22Rv1 (cell line): Measurements from ENCODE around the gene STUB1.

Experiments used
- H3K27ac ChIP-seq: fragments of 450-650 bp; 2 replicates; pipeline ENCODE4 v1.5.1; 2017
- ZFX ChIP-seq: fragments of 450-650 bp; IDR thresholded peaks from 2 replicates; pipeline ENCODE4 v1.6.1; 2017; ENCODE audit warnings: antibody characterized with exemption, borderline replicate concordance
- TF ChIP-seq, protein P1 (sequence below): fragments of 450-650 bp; IDR thresholded peaks from 2 replicates; pipeline ENCODE4 v1.5.1; 2017; ENCODE audit warnings: mild to moderate bottlenecking

STUB1 gene

DNA sequence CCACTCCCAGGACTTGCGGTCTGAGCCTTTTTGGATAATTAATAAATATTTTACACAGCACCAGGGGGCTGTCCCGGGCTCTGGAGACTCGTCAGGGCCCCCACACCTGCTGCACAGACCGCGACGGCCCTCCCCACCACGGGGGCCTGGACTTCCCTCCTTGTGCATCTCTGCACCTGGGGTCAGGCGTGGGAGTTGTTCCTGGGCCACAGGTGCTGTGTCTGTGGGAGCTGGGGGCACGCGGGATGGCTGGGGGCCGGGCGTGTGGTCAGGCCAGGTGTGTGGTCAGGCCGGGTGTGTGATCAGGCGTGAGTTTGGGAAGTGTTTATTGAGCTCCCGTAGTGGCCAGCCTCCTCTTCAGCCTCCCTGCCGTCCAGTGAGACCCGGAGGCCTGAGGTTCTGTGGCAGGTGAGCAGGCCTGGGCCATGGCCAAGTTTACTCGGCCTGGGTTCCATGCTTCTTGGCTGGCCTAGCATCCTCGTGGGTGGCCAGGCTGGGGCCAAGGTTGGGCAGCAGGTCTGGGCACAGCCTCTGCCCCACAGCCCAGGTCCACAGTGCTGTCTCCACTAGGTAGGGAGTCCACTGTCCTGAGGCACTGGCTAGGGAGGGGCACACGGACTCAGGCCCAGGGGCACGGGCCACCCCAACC, 1.9 kb upstream of the STUB1 start:
- peak overlapping the region; percentile 98 for H3K27ac ChIP-seq
- TF ChIP-seq ZFX = no peak
- TF ChIP-seq, protein P1, sequence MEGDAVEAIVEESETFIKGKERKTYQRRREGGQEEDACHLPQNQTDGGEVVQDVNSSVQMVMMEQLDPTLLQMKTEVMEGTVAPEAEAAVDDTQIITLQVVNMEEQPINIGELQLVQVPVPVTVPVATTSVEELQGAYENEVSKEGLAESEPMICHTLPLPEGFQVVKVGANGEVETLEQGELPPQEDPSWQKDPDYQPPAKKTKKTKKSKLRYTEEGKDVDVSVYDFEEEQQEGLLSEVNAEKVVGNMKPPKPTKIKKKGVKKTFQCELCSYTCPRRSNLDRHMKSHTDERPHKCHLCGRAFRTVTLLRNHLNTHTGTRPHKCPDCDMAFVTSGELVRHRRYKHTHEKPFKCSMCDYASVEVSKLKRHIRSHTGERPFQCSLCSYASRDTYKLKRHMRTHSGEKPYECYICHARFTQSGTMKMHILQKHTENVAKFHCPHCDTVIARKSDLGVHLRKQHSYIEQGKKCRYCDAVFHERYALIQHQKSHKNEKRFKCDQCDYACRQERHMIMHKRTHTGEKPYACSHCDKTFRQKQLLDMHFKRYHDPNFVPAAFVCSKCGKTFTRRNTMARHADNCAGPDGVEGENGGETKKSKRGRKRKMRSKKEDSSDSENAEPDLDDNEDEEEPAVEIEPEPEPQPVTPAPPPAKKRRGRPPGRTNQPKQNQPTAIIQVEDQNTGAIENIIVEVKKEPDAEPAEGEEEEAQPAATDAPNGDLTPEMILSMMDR = no peak

DNA sequence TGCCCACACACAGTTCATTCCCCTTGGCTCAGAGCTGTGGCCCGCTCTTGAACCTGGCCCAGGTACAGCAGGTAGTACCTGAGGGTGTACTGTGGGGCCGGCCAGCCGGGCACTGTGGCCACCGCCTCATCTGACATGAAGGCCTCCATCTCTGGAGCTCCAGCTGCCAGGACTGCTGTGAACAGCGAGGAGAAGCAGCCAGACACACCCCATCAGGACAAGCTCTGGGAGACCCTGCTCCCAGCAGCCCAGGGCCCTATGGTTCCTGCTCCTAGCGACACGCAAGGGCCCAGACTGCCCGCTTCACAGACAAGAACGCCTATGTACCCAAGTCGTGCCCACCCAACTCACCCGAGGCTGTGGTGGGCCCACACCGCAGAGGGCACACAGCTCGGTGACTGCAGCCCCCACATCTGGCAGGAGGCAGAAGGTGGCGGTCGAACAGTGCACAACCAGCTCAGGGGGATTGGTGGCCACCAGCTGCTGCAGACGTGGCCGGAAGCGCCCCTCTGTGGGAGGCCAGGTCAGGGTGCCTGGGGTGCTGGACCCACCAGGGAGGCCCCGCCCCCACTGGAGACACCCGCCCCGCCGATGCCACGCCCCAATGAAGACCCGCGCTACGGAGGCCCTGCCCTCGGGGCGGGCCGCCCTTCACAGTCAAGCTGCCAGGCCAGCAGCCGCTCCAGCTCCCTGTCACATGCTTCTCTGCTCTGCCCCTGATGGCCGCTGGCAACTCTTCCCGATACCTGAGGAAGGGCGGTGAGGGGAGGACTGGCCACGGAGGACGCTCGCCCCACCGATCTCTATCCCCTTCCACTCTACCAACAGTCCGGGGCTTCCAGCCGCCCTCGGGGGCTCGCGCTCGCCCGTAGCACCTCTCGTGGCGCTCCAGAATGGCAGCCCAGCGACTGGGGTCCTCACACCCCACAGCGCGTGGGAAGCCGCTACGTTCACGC, 1.1 kb upstream of the STUB1 start:
- peak overlapping the region; percentile 98 for H3K27ac ChIP-seq
- TF ChIP-seq, protein P1 = no peak
- no peak for TF ChIP-seq ZFX

DNA sequence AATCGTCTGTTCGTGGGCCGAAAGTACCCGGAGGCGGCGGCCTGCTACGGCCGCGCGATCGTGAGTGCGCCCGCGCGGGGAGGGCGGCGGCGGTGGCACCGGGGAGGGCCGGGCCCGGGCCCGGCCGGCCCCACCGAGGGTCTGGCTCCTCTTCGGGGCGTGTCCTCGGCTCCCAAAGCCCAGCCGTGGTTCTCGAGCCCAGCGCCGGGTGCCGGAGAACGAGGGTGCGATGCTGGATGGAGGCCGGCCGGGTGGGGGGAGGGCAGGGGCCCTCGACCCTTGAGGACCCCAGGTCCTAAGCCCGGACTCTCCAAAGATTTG, 375 bp downstream of the STUB1 start:
- peak overlapping the region; percentile 98 for H3K27ac ChIP-seq
- TF ChIP-seq ZFX = no peak
- TF ChIP-seq, protein P1 = no peak

DNA sequence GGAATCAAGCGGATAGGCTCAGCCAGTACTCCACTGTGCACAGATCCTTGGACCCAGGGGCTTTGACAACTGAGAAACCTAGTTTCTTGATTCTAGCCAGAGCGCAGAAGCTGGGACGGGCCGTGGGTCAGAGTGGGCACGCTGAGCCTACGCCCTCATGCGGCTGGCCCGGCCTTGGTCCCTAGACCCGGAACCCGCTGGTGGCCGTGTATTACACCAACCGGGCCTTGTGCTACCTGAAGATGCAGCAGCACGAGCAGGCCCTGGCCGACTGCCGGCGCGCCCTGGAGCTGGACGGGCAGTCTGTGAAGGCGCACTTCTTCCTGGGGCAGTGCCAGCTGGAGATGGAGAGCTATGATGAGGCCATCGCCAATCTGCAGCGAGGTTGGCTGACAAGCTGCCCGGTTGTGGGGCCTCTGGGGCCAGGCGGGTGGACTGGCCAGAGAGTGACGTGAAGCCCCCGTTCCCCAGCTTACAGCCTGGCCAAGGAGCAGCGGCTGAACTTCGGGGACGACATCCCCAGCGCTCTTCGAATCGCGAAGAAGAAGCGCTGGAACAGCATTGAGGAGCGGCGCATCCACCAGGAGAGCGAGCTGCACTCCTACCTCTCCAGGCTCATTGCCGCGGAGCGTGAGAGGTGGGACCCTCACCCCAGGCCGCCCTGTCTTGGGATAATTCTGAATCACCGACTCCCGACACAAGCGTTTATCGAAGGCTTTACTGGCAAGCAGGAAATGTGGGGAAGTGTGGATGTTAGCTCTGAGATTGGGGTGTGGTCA, 946 bp downstream of the STUB1 start:
- TF ChIP-seq, protein P1 = peak; percentile 34
- no peak for TF ChIP-seq ZFX
- H3K27ac ChIP-seq = peak overlapping the region; percentile 98

DNA sequence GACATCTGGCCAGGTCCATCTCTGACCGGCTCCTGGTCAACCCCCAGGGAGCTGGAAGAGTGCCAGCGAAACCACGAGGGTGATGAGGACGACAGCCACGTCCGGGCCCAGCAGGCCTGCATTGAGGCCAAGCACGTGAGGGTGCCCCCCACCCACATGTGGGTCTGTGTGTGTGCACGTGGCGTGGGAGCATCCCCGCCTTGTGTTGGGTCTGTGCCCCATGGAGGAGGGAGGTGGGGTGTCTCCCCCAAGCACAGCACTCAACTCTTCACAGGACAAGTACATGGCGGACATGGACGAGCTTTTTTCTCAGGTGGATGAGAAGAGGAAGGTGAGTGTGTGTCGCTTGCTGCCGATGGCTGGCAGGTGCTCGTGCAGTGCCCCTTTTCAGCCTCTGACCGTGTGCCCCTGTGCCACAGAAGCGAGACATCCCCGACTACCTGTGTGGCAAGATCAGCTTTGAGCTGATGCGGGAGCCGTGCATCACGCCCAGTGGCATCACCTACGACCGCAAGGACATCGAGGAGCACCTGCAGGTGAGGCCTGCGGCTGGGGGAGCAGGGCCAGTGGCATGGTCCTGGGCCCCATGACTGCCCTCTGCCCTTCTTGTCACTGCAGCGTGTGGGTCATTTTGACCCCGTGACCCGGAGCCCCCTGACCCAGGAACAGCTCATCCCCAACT, 1.7 kb downstream of the STUB1 start:
- no peak for TF ChIP-seq ZFX
- TF ChIP-seq, protein P1 = no peak
- peak overlapping the region; percentile 98 for H3K27ac ChIP-seq

DNA sequence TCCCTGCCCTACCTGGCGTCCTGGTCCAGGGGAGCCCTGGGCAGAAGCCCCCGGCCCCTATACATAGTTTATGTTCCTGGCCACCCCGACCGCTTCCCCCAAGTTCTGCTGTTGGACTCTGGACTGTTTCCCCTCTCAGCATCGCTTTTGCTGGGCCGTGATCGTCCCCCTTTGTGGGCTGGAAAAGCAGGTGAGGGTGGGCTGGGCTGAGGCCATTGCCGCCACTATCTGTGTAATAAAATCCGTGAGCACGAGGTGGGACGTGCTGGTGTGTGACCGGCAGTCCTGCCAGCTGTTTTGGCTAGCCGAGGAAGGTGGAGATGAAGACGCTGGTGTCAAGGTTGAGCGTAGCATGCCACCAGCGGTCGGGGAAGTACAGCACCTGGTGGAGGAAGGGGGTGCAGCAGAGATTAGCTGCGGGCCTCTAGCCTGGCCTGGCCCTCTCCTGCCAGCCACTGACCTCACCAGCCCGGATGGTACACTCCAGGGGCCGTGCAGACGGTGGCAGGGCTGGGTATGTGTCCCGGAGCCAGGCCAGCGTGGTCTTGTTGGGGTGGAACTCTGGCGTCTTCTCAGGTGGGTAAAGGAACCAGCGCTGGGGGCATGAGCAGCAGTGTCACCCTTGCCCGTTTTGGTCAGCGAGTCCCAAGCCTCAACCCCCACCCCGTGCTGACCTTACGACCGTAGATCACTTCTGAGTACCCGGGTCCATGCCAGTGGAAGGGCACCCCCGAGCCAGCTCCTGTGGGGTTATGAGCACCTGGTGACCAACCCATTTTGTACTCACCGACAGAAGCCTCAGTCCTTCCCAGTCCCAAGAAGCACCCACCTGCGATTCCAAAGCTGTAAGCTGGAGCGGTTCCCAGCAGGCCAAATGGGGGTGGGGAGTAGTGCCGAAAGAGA, 2.5 kb downstream of the STUB1 start:
- TF ChIP-seq ZFX = no peak
- TF ChIP-seq, protein P1 = no peak
- peak overlapping the region; percentile 98 for H3K27ac ChIP-seq
